Keratinocyte (primary cell): Measurements from ENCODE around the gene CTCF. TPM values are rescaled to one million over a fixed set of nuclear protein-coding genes. Genes with fewer than 3 reads are reported as not detected.

Experiments used
- DNase-seq: peaks from one replicate; pipeline ENCODE4 v3.0.0-alpha.2; 2011; ENCODE audit warnings: low read depth, missing footprints, low spot score
- FAIRE-seq: peaks from 2 replicates; lab custom pipeline; 2011; peaks lifted over from hg19 to GRCh38; lab: Jason Lieb, UNC
- H2AFZ ChIP-seq: 2 replicates; pipeline ENCODE4 v1.6.0; 2012; ENCODE audit warnings: low read length, control low read depth, inconsistent platforms; ENCODE audit not compliant: control insufficient read depth
- H3K27ac ChIP-seq: 2 replicates; pipeline ENCODE4 v1.5.1; 2011; ENCODE audit warnings: low read length; ENCODE audit not compliant: control insufficient read depth, insufficient read depth
- H3K27me3 ChIP-seq: 3 replicates; pipeline ENCODE4 v1.6.0; 2011; ENCODE audit warnings: low read length; ENCODE audit not compliant: control insufficient read depth, insufficient read depth; ENCODE audit errors: extremely low read depth
- H3K36me3 ChIP-seq, 2 experiments: 2 replicates in 1 of 2; 3 replicates in 1 of 2; pipeline ENCODE4 v1.5.1; 2011; ENCODE audit warnings: low read length in 2 of 2, mild to moderate bottlenecking in 1 of 2; ENCODE audit not compliant: control insufficient read depth in 2 of 2, insufficient read depth in 2 of 2; ENCODE audit errors: extremely low read depth in 1 of 2
- H3K4me1 ChIP-seq: 3 replicates; pipeline ENCODE4 v1.5.1; 2011; ENCODE audit warnings: low read length; ENCODE audit not compliant: control insufficient read depth, insufficient read depth; ENCODE audit errors: extremely low read depth
- H3K4me2 ChIP-seq: 3 replicates; pipeline ENCODE4 v1.6.0; 2011; ENCODE audit warnings: low read depth, low read length; ENCODE audit not compliant: control insufficient read depth, insufficient read depth; ENCODE audit errors: extremely low read depth
- H3K4me3 ChIP-seq, 3 experiments: fragments of 200-600 bp in 1 of 3; sonication (generic) in 1 of 3; 2 replicates in 2 of 3; 3 replicates in 1 of 3; pipeline ENCODE4 v1.5.1; 2011 to 2016; ENCODE audit warnings: low read length in 3 of 3, mild to moderate bottlenecking in 3 of 3, control low read depth in 2 of 3, inconsistent platforms in 1 of 3, low read depth in 1 of 3, mixed read lengths in 1 of 3, mixed run types in 1 of 3, moderate library complexity in 1 of 3; ENCODE audit not compliant: control insufficient read depth in 2 of 3, insufficient read depth in 2 of 3; ENCODE audit errors: extremely low read depth in 1 of 3
- H3K79me2 ChIP-seq: 2 replicates; pipeline ENCODE4 v1.6.0; 2012; ENCODE audit warnings: low read length; ENCODE audit not compliant: control insufficient read depth, insufficient read depth
- H3K9ac ChIP-seq: 3 replicates; pipeline ENCODE4 v1.6.0; 2011; ENCODE audit warnings: low read length; ENCODE audit not compliant: control insufficient read depth, insufficient read depth; ENCODE audit errors: extremely low read depth
- H3K9me1 ChIP-seq: 3 replicates; pipeline ENCODE4 v1.6.0; 2011; ENCODE audit warnings: low read length; ENCODE audit not compliant: control insufficient read depth, insufficient read depth; ENCODE audit errors: extremely low read depth
- H3K9me3 ChIP-seq: 2 replicates; pipeline ENCODE4 v1.5.1; 2012; ENCODE audit warnings: low read depth, low read length; ENCODE audit not compliant: control insufficient read depth
- H4K20me1 ChIP-seq: 3 replicates; pipeline ENCODE4 v1.6.0; 2011; ENCODE audit warnings: low read length; ENCODE audit not compliant: control insufficient read depth, insufficient read depth; ENCODE audit errors: extremely low read depth
- CTCF ChIP-seq, 3 experiments: IDR thresholded peaks in 1 of 3; conservative IDR thresholded peaks in 1 of 3; optimal IDR thresholded peaks in 1 of 3; 2 replicates in 2 of 3; 3 replicates in 1 of 3; pipeline versions ENCODE3 to v1.5.1; 2011; ENCODE audit warnings: low read length in 3 of 3, mild to moderate bottlenecking in 3 of 3, moderate library complexity in 2 of 3, control low read depth in 1 of 3, inconsistent platforms in 1 of 3; ENCODE audit not compliant: insufficient read depth in 2 of 3; ENCODE audit errors: extremely low read depth in 1 of 3
- EZH2 ChIP-seq: IDR thresholded peaks from one replicate; pipeline ENCODE4 v1.6.1; 2012; ENCODE audit warnings: inconsistent platforms, mild to moderate bottlenecking, low read length, moderate library complexity
- dilution Hi-C: fragments of 300-500 bp; cut with MboI; formaldehyde crosslinking; loops from one replicate; pipeline ENCODE4 v1.7.0; 2020; ENCODE audit warnings: low sequenced_read_pairs; ENCODE audit not compliant: extremely low pct_ligation_motif_present
- polyA plus RNA-seq, 5 experiments: library from polyadenylated mRNA; depleted of rRNA in 3 of 5; stranded (reverse) in 3 of 5; stranded (forward) in 1 of 5; unstranded in 1 of 5; fragments of >200 nt; gene quantifications; 1 replicate in 1 of 5; 2 replicates in 3 of 5; 3 replicates in 1 of 5; pipeline versions ENCODE4 v1.2.1 to v1.2.3, GENCODE V29; 2011 to 2012; ENCODE audit warnings: missing spikeins in 2 of 5, low read depth in 1 of 5, low replicate concordance in 1 of 5

CTCF gene
- polyA plus RNA-seq, 1 donor (not counting 4 experiments of a cell fraction or from before 2014, with no cell fraction given), result 21.4 TPM

GRCh38 chr16:67675579-67675935 lies 113.2 kb downstream of the CTCF start:
- Histone ChIP-seq H3K27me3 (no peaks in the 10 kb centered on the region), H3K4me2 (no peak overlapping the region), H3K9ac (no peak overlapping the region), H3K9me1 (no peaks in the 10 kb centered on the region), H3K36me3 (peaks cover 0 to 5% of the 10 kb centered on the region in 2 experiments), H4K20me1 (no peaks in the 10 kb centered on the region), H3K79me2 (no peaks in the 10 kb centered on the region), H3K27ac (no peak overlapping the region), H3K4me1 (peaks cover 13% of the 10 kb centered on the region), H2AFZ (no peak overlapping the region), H3K9me3 (no peaks in the 10 kb centered on the region), H3K4me3 (no peak overlapping the region)
- FAIRE-seq, result no peak
- DNase-seq, result no peak
- TF ChIP-seq CTCF (optimal IDR thresholded peaks at IDR 0.05 in 1 of 3, IDR thresholded peaks at IDR 0.05 in 1 of 3, conservative IDR thresholded peaks at IDR 0.05 in 1 of 3; ENCODE audit: extremely low read depth in 1 of 3, insufficient read depth in 2 of 3, low read length in 3 of 3) (no peak), EZH2 (no peak)
- dilution Hi-C loops, result no loop called here

- H3K4me1 ChIP-seq, result peaks cover 13% of the 10 kb centered on the region
- FAIRE-seq, result no peak
These were observed 113.7 kb downstream of the CTCF start for GRCh38 chr16:67675999-67676398.

More at GRCh38 chr16:67675999-67676398, 113.7 kb downstream of the CTCF start:
- Histone ChIP-seq H4K20me1 (no peaks in the 10 kb centered on the region), H3K4me3 (no peak overlapping the region), H3K4me2 (no peak overlapping the region), H3K27me3 (no peaks in the 10 kb centered on the region), H3K27ac (no peak overlapping the region), H3K9me3 (no peaks in the 10 kb centered on the region), H3K79me2 (no peaks in the 10 kb centered on the region), H3K9me1 (no peaks in the 10 kb centered on the region), H3K9ac (no peak overlapping the region), H2AFZ (no peak overlapping the region), H3K36me3 (peaks cover 0 to 5% of the 10 kb centered on the region in 2 experiments)
- dilution Hi-C loops, result no loop called here
- DNase-seq, result no peak
- TF ChIP-seq CTCF (optimal IDR thresholded peaks at IDR 0.05 in 1 of 3, IDR thresholded peaks at IDR 0.05 in 1 of 3, conservative IDR thresholded peaks at IDR 0.05 in 1 of 3; ENCODE audit: extremely low read depth in 1 of 3, insufficient read depth in 2 of 3, low read length in 3 of 3) (no peak), EZH2 (no peak)
